Measurements from ENCODE around the gene TRIM7.
"Not testable (repeated sequence)": the region's sequence is repeated elsewhere in the genome, so short reads cannot be mapped to it uniquely, and the experiment has no call there.

TRIM7 gene

GRCh38 chr5:181146927-181147636 is 57.9 kb downstream of the TRIM7 start, which contains the start of gene OR2V2:
OR2V2 (plus strand) TSS chr5:181147586; CDS start chr5:181154943, 7,357 bp downstream.
- not testable (repeated sequence) for DNase-seq

GRCh38 chr5:181145133-181145532 is 59.9 kb downstream of the TRIM7 start:
- no peak for DNase-seq
